SH-SY5Y (cell line): ENCODE results near the gene COX15.

Experiments used
- GATA2 ChIP-seq: IDR thresholded peaks from 2 replicates; pipeline ENCODE4 v1.6.1; 2011; ENCODE audit warnings: mild to moderate bottlenecking, low read depth, low read length
- GATA3 ChIP-seq: IDR thresholded peaks from 2 replicates; pipeline ENCODE4 v1.6.1; 2011; ENCODE audit warnings: low read depth, mild to moderate bottlenecking, low read length, moderate library complexity

DNA sequence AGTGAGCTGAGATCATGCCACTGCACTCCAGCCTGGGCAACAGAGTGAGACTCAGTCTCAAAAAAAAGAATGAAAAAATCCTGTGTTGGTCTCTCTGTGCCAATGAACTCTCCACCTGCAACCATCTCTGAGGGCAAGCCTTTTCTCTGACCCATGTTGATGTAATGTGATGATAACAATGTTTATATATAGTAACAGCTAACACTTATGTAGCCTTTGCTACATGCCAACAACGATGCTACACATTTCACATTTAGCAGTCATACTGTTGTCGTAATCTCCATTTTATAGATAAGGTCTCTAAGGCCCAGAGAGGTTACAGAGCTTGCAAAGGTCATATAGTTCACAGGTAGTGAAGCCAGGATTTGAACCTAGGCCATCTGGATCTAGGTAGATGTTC lies 11.5 kb downstream of the COX15 start:
- TF ChIP-seq GATA2, result no peak
- TF ChIP-seq GATA3, result no peak
